ENCODE data around the gene FN3KRP. TPM values are rescaled to one million over a fixed set of nuclear protein-coding genes. Genes with fewer than 3 reads are reported as not detected.
A peak's percentile ranks its signal among the peaks of the same experiment; 100 is the strongest.

The FN3KRP gene
- total RNA-seq, 1 donor from 2014 or later = 10.6 TPM

- DNase-seq (ENCODE audit: extremely low spot score in 2 of 2) = no peak
- H3K36me3 ChIP-seq = peaks cover 0 to 26% of the 10 kb centered on the region in 2 donors
Measured at GRCh38 chr17:82722341-82723013, 6.0 kb downstream of the FN3KRP start.

GRCh38 chr17:82723169-82723807 lies 6.8 kb downstream of the FN3KRP start:
- peaks cover 1% of the 10 kb centered on the region for H3K4me1 ChIP-seq
- no peak for DNase-seq (ENCODE audit: extremely low spot score in 2 of 2)
- TF ChIP-seq POLR2AphosphoS5 (IDR thresholded peaks at IDR 0.05; ENCODE audit: insufficient read depth in 1 of 2, low read depth in 1 of 2) (no peak), POLR2A (IDR thresholded peaks at IDR 0.05) (no peak), CTCF (IDR thresholded peaks at IDR 0.05) (no peak)
- no peak overlapping the region for H3K4me3 ChIP-seq
- peaks cover 0 to 26% of the 10 kb centered on the region in 2 donors for H3K36me3 ChIP-seq
- no peaks in the 10 kb centered on the region for H3K9me3 ChIP-seq
- no peak overlapping the region for H3K27ac ChIP-seq
- intact Hi-C loops (cut with DNase I) = no loop called here
- H3K27me3 ChIP-seq = no peaks in the 10 kb centered on the region

More at GRCh38 chr17:82722341-82723013, 6.0 kb downstream of the FN3KRP start:
- H3K9me3 ChIP-seq = no peaks in the 10 kb centered on the region
- intact Hi-C loops (cut with DNase I) = no loop called here
- peaks cover 9% of the 10 kb centered on the region for H3K4me1 ChIP-seq
- H3K27me3 ChIP-seq = no peaks in the 10 kb centered on the region
- no peak for TF ChIP-seq CTCF (IDR thresholded peaks at IDR 0.05)
- no peak for TF ChIP-seq POLR2AphosphoS5 (IDR thresholded peaks at IDR 0.05; ENCODE audit: insufficient read depth in 1 of 2, low read depth in 1 of 2)
- TF ChIP-seq POLR2A (IDR thresholded peaks at IDR 0.05) = no peak
- H3K27ac ChIP-seq = no peak overlapping the region
- H3K4me3 ChIP-seq = no peak overlapping the region

- TF ChIP-seq CTCF (IDR thresholded peaks at IDR 0.05) (no peak), POLR2A (IDR thresholded peaks at IDR 0.05) (no peak), POLR2AphosphoS5 (IDR thresholded peaks at IDR 0.05; ENCODE audit: insufficient read depth in 1 of 2, low read depth in 1 of 2) (no peak)
- Histone ChIP-seq H3K27me3 (no peaks in the 10 kb centered on the region), H3K9me3 (no peaks in the 10 kb centered on the region), H3K36me3 (peaks cover 0 to 24% of the 10 kb centered on the region in 2 donors), H3K27ac (no peak overlapping the region), H3K4me1 (no peaks in the 10 kb centered on the region), H3K4me3 (no peak overlapping the region)
- intact Hi-C loops (cut with DNase I) = no loop called here
- peak in 1 of 2 donors; percentile 88 for DNase-seq (ENCODE audit: extremely low spot score in 2 of 2)
Measured at GRCh38 chr17:82726427-82726826, 9.9 kb downstream of the FN3KRP start.

GRCh38 chr17:82729479-82730260 lies 13.2 kb downstream of the FN3KRP start:
- no peak for TF ChIP-seq CTCF (IDR thresholded peaks at IDR 0.05)
- no peak for TF ChIP-seq POLR2AphosphoS5 (IDR thresholded peaks at IDR 0.05; ENCODE audit: insufficient read depth in 1 of 2, low read depth in 1 of 2)
- no peak for TF ChIP-seq POLR2A (IDR thresholded peaks at IDR 0.05)
- peaks cover 0 to 19% of the 10 kb centered on the region in 2 donors for H3K36me3 ChIP-seq
- DNase-seq (ENCODE audit: extremely low spot score in 2 of 2) = no peak
- no peak overlapping the region for H3K4me3 ChIP-seq
- peaks cover 4% of the 10 kb centered on the region for H3K4me1 ChIP-seq
- intact Hi-C loops (cut with DNase I) = no loop called here
- H3K27ac ChIP-seq = no peak overlapping the region
- no peaks in the 10 kb centered on the region for H3K9me3 ChIP-seq
- H3K27me3 ChIP-seq = no peaks in the 10 kb centered on the region
